Measurements from ENCODE around the gene CXCL8. TPM values are rescaled to one million over a fixed set of nuclear protein-coding genes. Genes with fewer than 3 reads are reported as not detected.
"Not testable (repeated sequence)": the region's sequence is repeated elsewhere in the genome, so short reads cannot be mapped to it uniquely, and the experiment has no call there.

The CXCL8 gene
- total and polyA plus RNA-seq, 3 donors from 2014 or later = 0.66 TPM; not detected in 2

DNA sequence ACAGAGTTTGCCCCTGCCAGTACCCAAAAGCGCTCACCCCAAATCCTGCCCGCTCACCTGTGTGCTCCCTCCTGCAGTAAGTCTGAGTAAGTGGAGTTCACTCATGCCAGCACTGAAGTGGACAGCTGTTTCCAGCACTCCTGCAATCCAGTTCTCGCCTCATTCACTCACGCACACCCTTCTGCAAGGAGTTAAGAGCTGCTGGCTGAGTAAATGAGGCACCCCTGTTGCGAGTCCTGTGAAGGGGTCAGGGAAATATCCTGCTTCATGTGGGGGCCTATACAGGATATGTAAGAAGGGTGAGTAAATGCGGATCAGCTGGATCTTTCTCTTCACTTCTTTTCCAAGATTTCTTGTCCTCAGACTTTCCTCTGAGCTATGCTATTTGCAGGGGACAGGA, 23.5 kb downstream of the CXCL8 start:
- H3K9me3 ChIP-seq = no peaks in the 10 kb centered on the region
- WGBS, 2 donors = 90 to 97% methylated on average over 6 of the region's 6 CpGs
- no peak overlapping the region for H3K27ac ChIP-seq
- no peaks in the 10 kb centered on the region for H3K4me1 ChIP-seq
- TF ChIP-seq POLR2A (IDR thresholded peaks at IDR 0.05) = no peak
- TF ChIP-seq, protein P1, sequence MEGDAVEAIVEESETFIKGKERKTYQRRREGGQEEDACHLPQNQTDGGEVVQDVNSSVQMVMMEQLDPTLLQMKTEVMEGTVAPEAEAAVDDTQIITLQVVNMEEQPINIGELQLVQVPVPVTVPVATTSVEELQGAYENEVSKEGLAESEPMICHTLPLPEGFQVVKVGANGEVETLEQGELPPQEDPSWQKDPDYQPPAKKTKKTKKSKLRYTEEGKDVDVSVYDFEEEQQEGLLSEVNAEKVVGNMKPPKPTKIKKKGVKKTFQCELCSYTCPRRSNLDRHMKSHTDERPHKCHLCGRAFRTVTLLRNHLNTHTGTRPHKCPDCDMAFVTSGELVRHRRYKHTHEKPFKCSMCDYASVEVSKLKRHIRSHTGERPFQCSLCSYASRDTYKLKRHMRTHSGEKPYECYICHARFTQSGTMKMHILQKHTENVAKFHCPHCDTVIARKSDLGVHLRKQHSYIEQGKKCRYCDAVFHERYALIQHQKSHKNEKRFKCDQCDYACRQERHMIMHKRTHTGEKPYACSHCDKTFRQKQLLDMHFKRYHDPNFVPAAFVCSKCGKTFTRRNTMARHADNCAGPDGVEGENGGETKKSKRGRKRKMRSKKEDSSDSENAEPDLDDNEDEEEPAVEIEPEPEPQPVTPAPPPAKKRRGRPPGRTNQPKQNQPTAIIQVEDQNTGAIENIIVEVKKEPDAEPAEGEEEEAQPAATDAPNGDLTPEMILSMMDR (IDR thresholded peaks at IDR 0.05) = no peak
- no peak overlapping the region for H3K4me3 ChIP-seq
- no peak for DNase-seq
- no peaks in the 10 kb centered on the region for H3K27me3 ChIP-seq
- H3K36me3 ChIP-seq (ENCODE audit: low read depth, missing control alignments) = no peaks in the 10 kb centered on the region
- intact Hi-C loops (cut with DNase I; ENCODE audit: low total_unique reads) = no loop called here

GRCh38 chr4:73764513-73764912, 24.1 kb downstream of the CXCL8 start:
- no peak for DNase-seq
- 89 to 92% methylated on average over 4 of the region's 4 CpGs for WGBS, 2 donors

DNA sequence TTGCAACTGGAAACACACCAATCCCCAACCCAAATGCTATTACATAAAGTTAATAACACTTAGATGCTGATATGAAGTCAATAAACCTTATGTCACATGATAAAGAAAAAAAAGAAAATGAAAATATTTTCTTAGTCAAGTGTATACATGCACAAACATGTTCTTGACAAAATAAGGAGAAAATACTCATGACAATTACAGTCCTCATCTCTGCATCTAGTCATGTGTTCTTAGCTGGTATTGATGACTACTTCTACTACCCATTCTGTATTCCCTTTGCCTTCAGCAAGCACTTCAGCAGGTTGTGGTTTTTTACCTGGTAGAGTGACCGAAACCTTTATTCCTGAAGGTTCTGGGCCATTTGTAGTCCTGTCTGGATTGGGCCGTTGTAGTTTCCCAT, 24.9 kb downstream of the CXCL8 start:
- WGBS, 2 donors = 82 to 87% methylated on average over 2 of the region's 2 CpGs
- Histone ChIP-seq H3K36me3 (ENCODE audit: low read depth, missing control alignments) (no peaks in the 10 kb centered on the region), H3K27ac (no peak overlapping the region), H3K9me3 (no peaks in the 10 kb centered on the region), H3K27me3 (no peaks in the 10 kb centered on the region), H3K4me3 (no peak overlapping the region), H3K4me1 (no peaks in the 10 kb centered on the region)
- no peak for DNase-seq
- TF ChIP-seq, protein P1 (IDR thresholded peaks at IDR 0.05) = no peak
- TF ChIP-seq POLR2A (IDR thresholded peaks at IDR 0.05) = no peak
- intact Hi-C loops (cut with DNase I; ENCODE audit: low total_unique reads) = no loop called here

More at GRCh38 chr4:73764513-73764912, 24.1 kb downstream of the CXCL8 start:
- no peaks in the 10 kb centered on the region for H3K9me3 ChIP-seq
- H3K27ac ChIP-seq = no peak overlapping the region
- H3K4me1 ChIP-seq = no peaks in the 10 kb centered on the region
- H3K27me3 ChIP-seq = no peaks in the 10 kb centered on the region
- H3K4me3 ChIP-seq = no peak overlapping the region
- intact Hi-C loops (cut with DNase I; ENCODE audit: low total_unique reads) = no loop called here
- H3K36me3 ChIP-seq (ENCODE audit: low read depth, missing control alignments) = no peaks in the 10 kb centered on the region
- no peak for TF ChIP-seq POLR2A (IDR thresholded peaks at IDR 0.05)
- TF ChIP-seq, protein P1 (IDR thresholded peaks at IDR 0.05) = no peak

GRCh38 chr4:73770917-73771316, 30.5 kb downstream of the CXCL8 start:
- no peak for DNase-seq
- peaks cover under 1% of the 10 kb centered on the region for H3K4me1 ChIP-seq
- H3K27ac ChIP-seq = no peak overlapping the region
- intact Hi-C loops (cut with DNase I; ENCODE audit: low total_unique reads) = no loop called here
- H3K9me3 ChIP-seq = no peaks in the 10 kb centered on the region
- no peaks in the 10 kb centered on the region for H3K36me3 ChIP-seq (ENCODE audit: low read depth, missing control alignments)
- WGBS, 2 donors = 68 to 78% methylated on average over 2 of the region's 2 CpGs
- no peak for TF ChIP-seq POLR2A (IDR thresholded peaks at IDR 0.05)
- TF ChIP-seq, protein P1 (IDR thresholded peaks at IDR 0.05) = no peak
- H3K4me3 ChIP-seq = no peak overlapping the region
- H3K27me3 ChIP-seq = no peaks in the 10 kb centered on the region

GRCh38 chr4:73772363-73772762, 32.0 kb downstream of the CXCL8 start:
- intact Hi-C loops (cut with DNase I; ENCODE audit: low total_unique reads) = no loop called here
- 91 to 93% methylated on average over 1 of the region's 1 CpG for WGBS, 2 donors
- Histone ChIP-seq H3K27ac (no peak overlapping the region), H3K4me3 (no peak overlapping the region), H3K27me3 (no peaks in the 10 kb centered on the region), H3K36me3 (ENCODE audit: low read depth, missing control alignments) (no peaks in the 10 kb centered on the region), H3K9me3 (no peaks in the 10 kb centered on the region), H3K4me1 (peaks cover 5% of the 10 kb centered on the region)
- TF ChIP-seq POLR2A (IDR thresholded peaks at IDR 0.05) = no peak
- TF ChIP-seq, protein P1 (IDR thresholded peaks at IDR 0.05) = no peak
- no peak for DNase-seq

DNA sequence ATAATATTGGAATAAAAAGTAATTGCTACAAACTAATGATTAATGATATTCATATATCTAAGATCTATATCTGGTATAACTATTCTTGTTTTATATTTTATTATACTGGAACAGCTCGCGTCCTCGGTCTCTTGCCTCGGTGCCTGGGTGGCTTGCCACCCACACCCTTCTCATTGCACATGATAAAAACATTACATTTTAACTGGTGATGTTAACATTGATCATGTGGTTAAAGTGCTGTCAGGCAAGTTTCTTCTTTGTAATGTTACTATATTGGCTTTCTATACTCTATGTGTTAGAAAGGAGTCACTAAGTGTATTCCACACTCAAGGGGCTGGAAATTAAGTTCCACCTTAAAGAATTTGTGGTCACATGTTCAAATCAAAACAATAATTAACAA, 34.0 kb downstream of the CXCL8 start:
- intact Hi-C loops (cut with DNase I; ENCODE audit: low total_unique reads); DNase-seq; H3K4me1 ChIP-seq; H3K27me3 ChIP-seq; H3K9me3 ChIP-seq; H3K36me3 ChIP-seq (ENCODE audit: low read depth, missing control alignments); H3K27ac ChIP-seq; H3K4me3 ChIP-seq: not testable (repeated sequence)
- WGBS, 2 donors = 98 to 99% methylated on average over 4 of the region's 4 CpGs
